MCF 10A (cell line): ENCODE measurements around the gene POLR3GL. TPM values are rescaled to one million over a fixed set of nuclear protein-coding genes. Genes with fewer than 3 reads are reported as not detected.
A peak's percentile ranks its signal among the peaks of the same experiment; 100 is the strongest.
"Not testable (repeated sequence)": the region's sequence is repeated elsewhere in the genome, so short reads cannot be mapped to it uniquely, and the experiment has no call there.

Experiments
- BruUV-seq: library from RNA; stranded (reverse); fragments of 400-500 nt; replicated peaks from 2 replicates; lab custom pipeline; 2021; lab: Mats Ljungman, UMichigan
- CTCF ChIA-PET: fragments of 300-600 bp; sonication (Branson Sonifier 250); formaldehyde crosslinking; extraction: SDS; loops from one replicate; lab custom pipeline; 2021; ENCODE audit warnings: antibody characterized with exemption, inconsistent platforms; lab: Yijun Ruan, JAX
- POLR2A ChIA-PET: fragments of 300-600, 350-650 bp; sonication (Branson Sonifier 250); formaldehyde crosslinking; extraction: SDS; loops from one replicate; lab custom pipeline; 2020; ENCODE audit warnings: antibody characterized with exemption, inconsistent platforms; lab: Yijun Ruan, JAX
- DNase-seq: peaks from one replicate; pipeline ENCODE4 v3.0.0-alpha.2; 2018; ENCODE audit not compliant: unreplicated experiment
- H3K27ac Mint-ChIP-seq: one replicate; pipeline ENCODE4 v1.8.0; 2022; ENCODE audit warnings: mild to moderate bottlenecking, low read depth, mixed read lengths; ENCODE audit not compliant: unreplicated experiment
- H3K27me3 Mint-ChIP-seq: one replicate; pipeline ENCODE4 v1.8.0; 2022; ENCODE audit warnings: mixed read lengths; ENCODE audit not compliant: insufficient read depth, unreplicated experiment
- H3K36me3 Mint-ChIP-seq: one replicate; pipeline ENCODE4 v1.8.0; 2022; ENCODE audit warnings: mild to moderate bottlenecking, moderate library complexity, mixed read lengths; ENCODE audit not compliant: insufficient read depth, unreplicated experiment
- H3K4me1 Mint-ChIP-seq: one replicate; pipeline ENCODE4 v1.8.0; 2022; ENCODE audit warnings: mixed read lengths; ENCODE audit not compliant: insufficient read depth, unreplicated experiment
- H3K4me3 Mint-ChIP-seq: one replicate; pipeline ENCODE4 v1.8.0; 2022; ENCODE audit warnings: mild to moderate bottlenecking, moderate library complexity, mixed read lengths; ENCODE audit not compliant: unreplicated experiment
- H3K9me3 Mint-ChIP-seq: one replicate; pipeline ENCODE4 v1.8.0; 2022; ENCODE audit warnings: mixed read lengths; ENCODE audit not compliant: unreplicated experiment
- intact Hi-C: fragments of 100-400 bp; cut with micrococcal nuclease; formaldehyde crosslinking; loops from 2 replicates; pipeline ENCODE4 v1.14.1; 2022
- total RNA-seq: library from RNA; stranded (reverse); gene quantifications from 2 replicates; pipeline ENCODE4 v1.2.3, GENCODE V29; 2022
- TF ChIP-seq, protein P1 (sequence below): fragments of 200-600 bp; IDR thresholded peaks from one replicate; pipeline ENCODE4 v1.8.0; 2022; ENCODE audit warnings: antibody characterized with exemption, mild to moderate bottlenecking; ENCODE audit not compliant: unreplicated experiment

The POLR3GL gene
- total RNA-seq, 1 experiment from 2014 or later = 17.6 TPM

DNA sequence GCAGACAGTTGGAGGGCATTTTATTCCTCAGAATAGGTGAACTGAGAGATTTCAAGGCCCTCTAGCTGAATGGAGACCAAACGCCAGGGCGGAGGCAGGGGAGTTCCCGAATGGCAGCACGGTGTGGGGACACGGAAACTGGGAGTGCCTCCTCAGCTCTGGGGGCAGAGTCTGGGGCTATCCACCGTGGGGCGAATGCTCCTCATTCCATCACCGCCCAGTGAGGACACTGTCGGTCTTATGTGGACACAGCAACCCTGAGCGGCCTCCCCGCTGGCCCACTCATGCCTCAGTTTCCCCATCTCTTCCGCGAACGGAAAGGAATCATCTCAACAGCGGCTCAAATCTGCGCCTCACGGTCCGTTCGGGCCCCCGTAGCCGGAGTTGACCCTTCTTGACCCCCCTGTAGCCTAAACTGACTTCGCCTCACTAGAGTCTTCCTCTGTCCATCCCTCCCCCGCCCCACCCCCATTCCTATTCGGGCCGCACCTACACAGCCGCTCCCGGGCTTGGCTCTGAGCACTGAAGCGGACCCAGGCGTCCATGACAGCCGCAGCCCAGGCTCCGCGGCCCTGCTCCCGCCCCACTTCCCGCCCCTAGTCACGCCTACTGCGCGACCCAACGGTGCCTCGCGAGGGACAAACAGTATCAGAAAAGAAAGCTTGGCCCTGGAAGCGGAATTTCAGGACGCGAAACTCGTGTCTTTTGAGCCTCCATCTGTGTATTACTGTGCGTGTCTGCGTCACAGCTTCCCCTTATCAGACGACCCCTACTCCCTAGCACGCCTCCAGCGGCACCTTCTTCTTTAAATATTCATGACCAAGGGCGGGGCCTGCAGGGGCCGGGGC is 46.1 kb upstream of the POLR3GL start, which contains the start of gene PEX11B:
Gene PEX11B (minus strand): TSS at position 574 of the 848 bp plus-strand sequence. CDS start 29 bp downstream, at position 545.
- Mint-ChIP-seq H3K4me1 (peaks cover 43% of the 10 kb centered on the region), H3K27me3 (no peaks in the 10 kb centered on the region), H3K36me3 (peaks cover 53% of the 10 kb centered on the region), H3K27ac (peak within 1 kb of the TSS; percentile 99), H3K9me3 (no peaks in the 10 kb centered on the region), H3K4me3 (peak within 1 kb of the TSS; percentile 94)
- BruUV-seq = no TSS peak
- TF ChIP-seq, protein P1, sequence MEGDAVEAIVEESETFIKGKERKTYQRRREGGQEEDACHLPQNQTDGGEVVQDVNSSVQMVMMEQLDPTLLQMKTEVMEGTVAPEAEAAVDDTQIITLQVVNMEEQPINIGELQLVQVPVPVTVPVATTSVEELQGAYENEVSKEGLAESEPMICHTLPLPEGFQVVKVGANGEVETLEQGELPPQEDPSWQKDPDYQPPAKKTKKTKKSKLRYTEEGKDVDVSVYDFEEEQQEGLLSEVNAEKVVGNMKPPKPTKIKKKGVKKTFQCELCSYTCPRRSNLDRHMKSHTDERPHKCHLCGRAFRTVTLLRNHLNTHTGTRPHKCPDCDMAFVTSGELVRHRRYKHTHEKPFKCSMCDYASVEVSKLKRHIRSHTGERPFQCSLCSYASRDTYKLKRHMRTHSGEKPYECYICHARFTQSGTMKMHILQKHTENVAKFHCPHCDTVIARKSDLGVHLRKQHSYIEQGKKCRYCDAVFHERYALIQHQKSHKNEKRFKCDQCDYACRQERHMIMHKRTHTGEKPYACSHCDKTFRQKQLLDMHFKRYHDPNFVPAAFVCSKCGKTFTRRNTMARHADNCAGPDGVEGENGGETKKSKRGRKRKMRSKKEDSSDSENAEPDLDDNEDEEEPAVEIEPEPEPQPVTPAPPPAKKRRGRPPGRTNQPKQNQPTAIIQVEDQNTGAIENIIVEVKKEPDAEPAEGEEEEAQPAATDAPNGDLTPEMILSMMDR = no peak
- peak; percentile 92 for DNase-seq
- ChIA-PET POLR2A (interaction anchor here (0.6 to 13.8 kb wide), 31 partner anchors 9 to 163 kb away, joined by 3 to 284 read pairs (median 6); partner anchors contain the start of genes ANKRD34A, ANKRD35, ITGA10 and LIX1L), CTCF (interaction anchor here (0.6 to 3.0 kb wide), 9 partner anchors 8 to 78 kb away, joined by 3 to 23 read pairs (median 5); partner anchors contain the start of genes ITGA10, LIX1L, NUDT17 and PIAS3)
- intact Hi-C loops = loop anchor here (1.0 to 2.0 kb wide), 2 partner anchors 8 to 38 kb away; partner anchors contain the start of gene ITGA10

DNA sequence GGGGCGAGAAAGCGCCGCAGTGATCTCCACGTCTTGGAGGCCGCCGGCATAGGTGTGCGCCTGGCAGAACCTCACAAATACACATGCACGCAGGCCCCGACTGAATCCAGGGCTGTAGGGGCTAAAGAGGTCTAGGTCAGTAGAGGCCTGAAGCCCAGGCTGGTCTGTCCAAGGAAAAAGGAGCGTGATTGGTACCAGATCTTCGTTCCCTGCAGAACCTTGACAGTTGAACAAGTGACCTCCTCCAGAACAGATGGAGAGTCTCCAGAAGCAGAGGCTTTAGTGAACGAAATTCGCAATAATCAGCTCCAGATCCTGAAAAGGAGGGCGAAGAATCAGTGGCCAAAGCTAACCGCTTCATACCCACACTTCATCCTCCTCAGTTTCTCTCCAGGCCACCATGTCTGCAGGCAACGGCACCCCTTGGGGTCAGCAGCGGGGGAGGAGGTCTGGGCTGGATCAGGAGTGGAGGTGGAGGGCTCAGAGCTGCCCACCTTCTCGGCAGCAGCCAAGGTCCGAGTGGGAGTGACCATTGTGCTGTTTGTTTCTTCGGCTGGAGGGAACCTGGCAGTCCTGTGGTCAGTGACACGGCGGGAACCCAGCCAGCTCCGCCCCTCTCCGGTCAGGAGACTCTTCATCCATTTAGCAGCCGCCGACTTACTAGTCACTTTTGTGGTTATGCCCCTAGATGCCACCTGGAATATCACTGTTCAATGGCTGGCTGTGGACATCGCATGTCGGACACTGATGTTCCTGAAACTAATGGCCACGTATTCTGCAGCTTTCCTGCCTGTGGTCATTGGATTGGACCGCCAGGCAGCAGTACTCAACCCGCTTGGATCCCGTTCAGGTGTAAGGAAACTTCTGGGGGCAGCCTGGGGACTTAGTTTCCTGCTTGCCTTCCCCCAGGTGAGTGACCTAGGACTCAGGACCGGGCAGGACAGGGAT is 45.2 kb upstream of the POLR3GL start:
- peaks cover 44% of the 10 kb centered on the region for H3K36me3 Mint-ChIP-seq
- BruUV-seq = no TSS peak
- peak; percentile 70 for DNase-seq
- H3K27me3 Mint-ChIP-seq = no peaks in the 10 kb centered on the region
- peak overlapping the region; percentile 94 for H3K4me3 Mint-ChIP-seq
- ChIA-PET CTCF (interaction anchor here (0.6 to 3.0 kb wide), 7 partner anchors 9 to 77 kb away, joined by 3 to 23 read pairs (median 7); partner anchors contain the start of genes ITGA10, LIX1L, PIAS3 and TXNIP), POLR2A (interaction anchor here (0.6 to 13.8 kb wide), 30 partner anchors 8 to 120 kb away, joined by 3 to 284 read pairs (median 6); partner anchors contain the start of genes ANKRD34A, ANKRD35, ITGA10 and LIX1L)
- TF ChIP-seq, protein P1 = no peak
- peaks cover 34% of the 10 kb centered on the region for H3K4me1 Mint-ChIP-seq
- H3K27ac Mint-ChIP-seq = peak overlapping the region; percentile 99
- intact Hi-C loops = loop anchor here (1.0 to 2.0 kb wide), 2 partner anchors 9 to 38 kb away; partner anchors contain the start of gene ITGA10
- H3K9me3 Mint-ChIP-seq = no peaks in the 10 kb centered on the region

DNA sequence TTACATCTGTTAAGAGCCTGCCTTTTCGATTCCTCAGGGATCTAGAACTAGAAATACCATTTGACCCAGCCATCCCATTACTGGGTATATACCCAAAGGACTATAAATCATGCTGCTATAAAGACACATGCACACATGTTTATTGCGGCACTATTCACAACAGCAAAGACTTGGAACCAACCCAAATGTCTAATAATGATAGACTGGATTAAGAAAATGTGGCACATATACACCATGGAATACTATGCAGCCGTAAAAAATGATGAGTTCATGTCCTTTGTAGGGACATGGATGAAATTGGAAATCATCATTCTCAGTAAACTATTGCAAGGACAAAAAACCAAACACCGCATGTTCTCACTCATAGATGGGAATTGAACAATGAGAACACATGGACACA is 44.2 kb upstream of the POLR3GL start:
- POLR2A ChIA-PET = interaction anchor here (2.8 to 2.9 kb wide), 2 partner anchors 37 to 61 kb away, joined by 38 to 59 read pairs; partner anchors contain the start of genes LIX1L and PIAS3
- CTCF ChIA-PET = interaction anchor here (0.6 to 3.0 kb wide), 3 partner anchors 10 to 28 kb away, joined by 3 to 23 read pairs (median 19); partner anchors contain the start of gene ITGA10
- BruUV-seq, H3K27me3 Mint-ChIP-seq, intact Hi-C loops, H3K9me3 Mint-ChIP-seq, H3K27ac Mint-ChIP-seq, DNase-seq: not testable (repeated sequence)
- Mint-ChIP-seq H3K4me1 (peaks cover 29% of the 10 kb centered on the region), H3K36me3 (peaks cover 34% of the 10 kb centered on the region), H3K4me3 (peak overlapping the region; percentile 94)

DNA sequence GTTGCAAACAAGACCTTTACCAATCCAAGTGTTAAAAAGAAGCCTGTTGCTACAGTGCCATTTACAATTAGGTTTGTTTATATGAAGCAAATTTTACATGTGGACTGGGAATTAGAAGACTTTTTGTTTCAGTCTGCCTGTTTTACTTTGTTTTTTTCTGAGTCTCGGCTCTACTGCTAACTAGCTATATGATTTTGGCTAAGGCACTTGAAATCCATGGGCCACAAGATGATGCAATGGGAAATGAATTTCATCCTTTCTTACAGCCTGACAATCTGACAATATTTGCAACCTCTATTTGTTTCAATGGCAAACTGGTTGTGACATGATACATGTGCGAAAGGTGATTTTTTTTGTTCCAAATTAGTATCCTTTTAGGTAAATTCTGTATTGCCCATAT is 42.2 kb upstream of the POLR3GL start:
- peaks cover 23% of the 10 kb centered on the region for H3K4me1 Mint-ChIP-seq
- no peaks in the 10 kb centered on the region for H3K27me3 Mint-ChIP-seq

More for the DNA sequence above, 42.2 kb upstream of the POLR3GL start:
- Mint-ChIP-seq H3K4me3 (no peak overlapping the region), H3K36me3 (peaks cover 22% of the 10 kb centered on the region), H3K27ac (no peak overlapping the region), H3K9me3 (no peaks in the 10 kb centered on the region)
- CTCF ChIA-PET = interaction anchor here (0.7 to 3.3 kb wide), 4 partner anchors 9 to 76 kb away, joined by 3 to 26 read pairs (median 15); partner anchors contain the start of gene ITGA10
- intact Hi-C loops = no loop called here
- BruUV-seq = no TSS peak
- POLR2A ChIA-PET = interaction anchor here (0.6 to 3.9 kb wide), 7 partner anchors 21 to 74 kb away, joined by 3 to 21 read pairs (median 14); partner anchors contain the start of genes ANKRD34A, LIX1L, PIAS3 and POLR3GL
- DNase-seq = no peak
- TF ChIP-seq, protein P1 = no peak
